Stimulated activated CD4-positive, alpha-beta T cell treated with anti-CD3 and anti-CD28 coated beads, TNF-alpha, amount 100 ng/mL, for 4 hours (primary cell): Measurements from ENCODE around the gene CDC42BPB.

Experiments used
- DNase-seq, 3 experiments: peaks; one replicate each; pipeline ENCODE4 v3.0.0-alpha.2; 2020; ENCODE audit warnings: low read depth in 3 of 3

Gene CDC42BPB

GRCh38 chr14:103073367-103073875, 16.1 kb upstream of the CDC42BPB start:
- DNase-seq: no peak

- no peak for DNase-seq
These were observed 15.4 kb upstream of the CDC42BPB start for GRCh38 chr14:103072595-103073366.

- DNase-seq: no peak
These were observed 14.3 kb upstream of the CDC42BPB start for GRCh38 chr14:103071544-103072251.

- DNase-seq: no peak
These were observed 13.7 kb upstream of the CDC42BPB start for GRCh38 chr14:103070971-103071542.

GRCh38 chr14:103070263-103070885, 13.0 kb upstream of the CDC42BPB start:
- DNase-seq: no peak

GRCh38 chr14:103068351-103069073, 11.2 kb upstream of the CDC42BPB start:
- no peak for DNase-seq

- no peak for DNase-seq
These were observed 10.0 kb upstream of the CDC42BPB start for GRCh38 chr14:103067231-103067954.

- DNase-seq: no peak
These were observed 9.1 kb upstream of the CDC42BPB start for GRCh38 chr14:103066399-103066798.

GRCh38 chr14:103065861-103066260, 8.5 kb upstream of the CDC42BPB start:
- no peak for DNase-seq

- DNase-seq: no peak
These were observed 7.6 kb upstream of the CDC42BPB start for GRCh38 chr14:103064978-103065377.

- no peak for DNase-seq
These were observed 7.1 kb upstream of the CDC42BPB start for GRCh38 chr14:103064436-103064835.

- DNase-seq: no peak
These were observed 4.2 kb upstream of the CDC42BPB start for GRCh38 chr14:103061482-103061976.

- no peak for DNase-seq
These were observed 2.2 kb upstream of the CDC42BPB start for GRCh38 chr14:103059556-103059955.

- DNase-seq: no peak
These were observed 1.1 kb upstream of the CDC42BPB start for GRCh38 chr14:103058164-103059055.

- DNase-seq: no peak
These were observed 349 bp downstream of the CDC42BPB start for GRCh38 chr14:103057028-103057371.

GRCh38 chr14:103056322-103057027, 874 bp downstream of the CDC42BPB start:
- no peak for DNase-seq

GRCh38 chr14:103055695-103056094, 1.7 kb downstream of the CDC42BPB start:
- no peak for DNase-seq

- DNase-seq: no peak
These were observed 4.9 kb downstream of the CDC42BPB start for GRCh38 chr14:103052407-103052806.

GRCh38 chr14:103050935-103051334, 6.4 kb downstream of the CDC42BPB start:
- no peak for DNase-seq
